ENCODE data around the gene MTCH1.
A peak's percentile ranks its signal among the peaks of the same experiment; 100 is the strongest.
"Not testable (repeated sequence)": the region's sequence is repeated elsewhere in the genome, so short reads cannot be mapped to it uniquely, and the experiment has no call there.

The MTCH1 gene

DNA sequence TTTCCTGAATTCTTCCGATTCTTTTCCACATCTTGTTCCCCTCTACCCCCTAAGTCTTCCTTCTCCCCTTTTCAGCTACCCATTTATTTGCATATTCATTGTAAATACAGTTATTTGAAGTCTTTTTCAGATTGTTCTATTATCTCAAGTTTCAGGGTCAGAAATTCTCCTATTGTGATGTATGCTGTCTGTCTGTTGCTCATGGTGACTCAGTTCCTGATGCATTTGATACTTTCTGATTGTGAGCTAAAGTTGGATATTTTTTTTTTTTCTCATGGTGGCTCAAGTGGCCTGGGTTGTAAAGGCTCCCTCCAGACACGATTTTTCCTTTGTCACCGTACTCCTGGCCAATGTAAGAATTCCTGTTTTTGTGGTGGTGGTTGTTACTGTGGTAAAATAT lies 36.4 kb downstream of the MTCH1 start:
- peak; percentile 67 for DNase-seq (ENCODE audit: low read depth)
- H3K4me3 ChIP-seq (ENCODE audit: low read depth, low read length): no peak overlapping the region
- no peak for TF ChIP-seq CTCF (conservative IDR thresholded peaks at IDR 0.05; ENCODE audit: low read depth, low read length)

- DNase-seq (ENCODE audit: low read depth); H3K4me3 ChIP-seq (ENCODE audit: low read depth, low read length): not testable (repeated sequence)
Observed at GRCh38 chr6:36949076-36949475, 36.9 kb downstream of the MTCH1 start.

DNA sequence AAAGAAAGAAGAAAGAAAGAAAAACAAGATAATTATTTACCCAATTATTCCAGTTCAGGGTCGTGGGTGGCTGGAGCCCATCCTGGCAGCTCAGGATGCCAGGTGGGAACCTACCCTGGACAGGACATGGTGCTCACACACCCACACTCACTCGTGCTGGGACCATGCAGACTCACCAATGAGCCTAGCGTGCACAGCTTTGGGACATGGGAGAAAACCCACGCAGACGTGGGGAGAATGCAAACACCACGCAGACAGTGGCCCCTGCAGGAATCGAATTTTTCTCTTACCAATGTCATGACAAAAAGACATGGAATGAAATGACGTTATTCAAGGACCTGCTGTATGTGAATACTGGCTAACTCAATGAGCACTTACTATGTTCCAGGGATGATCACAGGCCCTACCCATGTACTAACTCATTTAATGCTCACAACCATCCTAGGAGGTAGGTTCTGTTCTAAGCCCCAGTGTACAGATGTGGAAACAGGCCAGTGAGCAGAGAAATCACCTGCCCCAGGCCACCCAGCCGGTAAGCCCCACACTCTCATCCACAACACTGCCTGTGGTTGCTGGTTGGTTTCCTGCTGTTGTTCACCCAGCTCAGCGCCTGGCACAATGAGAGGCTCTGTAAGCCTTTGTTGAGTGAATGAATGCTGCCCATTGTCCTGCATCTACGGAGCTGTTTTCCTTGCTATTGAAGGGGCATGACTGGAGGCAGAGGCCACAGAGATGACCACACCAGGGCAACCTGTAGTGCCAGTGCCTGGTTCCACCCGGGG lies 38.2 kb downstream of the MTCH1 start:
- DNase-seq (ENCODE audit: low read depth): no peak
- no peak for TF ChIP-seq CTCF (conservative IDR thresholded peaks at IDR 0.05; ENCODE audit: low read depth, low read length)
- no peak overlapping the region for H3K4me3 ChIP-seq (ENCODE audit: low read depth, low read length)

DNA sequence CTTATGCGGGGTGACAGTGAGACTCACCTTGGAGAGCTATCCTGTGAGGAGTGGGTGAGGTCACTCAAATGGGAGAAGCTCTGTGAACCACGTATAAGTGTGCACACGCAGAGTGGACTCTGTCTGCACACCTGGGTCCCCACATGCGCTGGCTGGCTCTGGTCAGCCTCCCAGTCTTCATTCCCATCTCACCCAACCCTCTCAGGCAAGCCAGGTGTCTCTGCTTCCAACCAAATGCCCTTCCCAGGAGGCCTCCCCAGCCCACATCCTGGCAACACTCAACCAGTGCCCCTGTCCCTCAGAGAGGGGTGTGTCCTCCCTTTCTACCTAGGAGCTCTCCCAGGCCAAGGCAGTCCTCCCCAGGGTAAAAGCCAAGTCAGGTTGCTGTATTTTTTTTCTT lies 39.5 kb downstream of the MTCH1 start:
- TF ChIP-seq CTCF (conservative IDR thresholded peaks at IDR 0.05; ENCODE audit: low read depth, low read length): no peak
- H3K4me3 ChIP-seq (ENCODE audit: low read depth, low read length): no peak overlapping the region
- no peak for DNase-seq (ENCODE audit: low read depth)

GRCh38 chr6:36945301-36945700 lies 40.7 kb downstream of the MTCH1 start:
- DNase-seq (ENCODE audit: low read depth): no peak
- H3K4me3 ChIP-seq (ENCODE audit: low read depth, low read length): no peak overlapping the region
- no peak for TF ChIP-seq CTCF (conservative IDR thresholded peaks at IDR 0.05; ENCODE audit: low read depth, low read length)

GRCh38 chr6:36944650-36945049 lies 41.3 kb downstream of the MTCH1 start:
- no peak for TF ChIP-seq CTCF (conservative IDR thresholded peaks at IDR 0.05; ENCODE audit: low read depth, low read length)
- DNase-seq (ENCODE audit: low read depth): peak; percentile 61

GRCh38 chr6:36942329-36942728 lies 43.7 kb downstream of the MTCH1 start:
- not testable (repeated sequence) for H3K4me3 ChIP-seq (ENCODE audit: low read depth, low read length); DNase-seq (ENCODE audit: low read depth)

More at GRCh38 chr6:36944650-36945049, 41.3 kb downstream of the MTCH1 start:
- H3K4me3 ChIP-seq (ENCODE audit: low read depth, low read length): no peak overlapping the region

DNA sequence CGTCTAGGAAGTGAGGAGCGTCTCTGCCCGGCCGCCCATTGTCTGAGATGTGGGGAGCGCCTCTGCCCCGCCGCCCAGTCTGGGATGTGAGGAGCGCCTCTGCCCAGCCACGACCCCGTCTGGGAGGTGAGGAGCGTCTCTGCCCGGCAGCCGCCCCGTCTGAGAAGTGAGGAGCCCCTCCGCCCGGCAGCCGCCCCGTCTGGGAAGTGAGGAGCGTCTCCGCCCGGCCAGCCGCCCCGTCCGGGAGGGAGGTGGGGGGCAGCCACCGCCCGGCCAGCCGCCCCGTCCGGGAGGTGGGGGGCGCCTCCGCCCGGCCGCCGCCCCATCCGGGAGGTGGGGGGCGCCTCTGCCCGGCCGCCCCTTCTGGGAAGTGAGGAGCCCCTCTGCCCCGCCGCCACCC lies 44.4 kb downstream of the MTCH1 start:
- not testable (repeated sequence) for DNase-seq (ENCODE audit: low read depth); H3K4me3 ChIP-seq (ENCODE audit: low read depth, low read length)

All from choroid plexus epithelial cell (primary cell).